Measurements from ENCODE around the gene MIAT.

Gene MIAT

DNA sequence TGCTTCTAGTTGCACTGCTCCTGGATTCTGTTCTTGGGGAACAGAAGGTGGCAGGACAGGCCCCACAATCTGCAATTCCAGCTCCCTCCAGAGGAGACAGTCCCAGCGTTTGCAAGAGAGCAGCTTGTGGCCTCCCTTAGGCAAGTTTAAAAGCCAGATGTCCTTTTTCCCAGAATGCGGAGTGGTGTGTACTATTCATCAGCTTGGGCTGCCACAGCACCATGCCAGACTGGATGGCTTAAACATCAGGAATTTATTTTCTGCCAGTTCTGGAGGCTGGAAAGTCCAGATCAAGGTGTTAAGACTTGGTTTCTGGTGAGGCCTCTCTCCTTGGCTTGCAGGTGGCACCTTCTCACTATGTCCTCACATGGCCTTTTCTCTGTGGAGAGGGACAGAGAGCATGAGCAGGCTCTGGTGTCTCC is 11.7 kb downstream of the MIAT start:
- DNase-seq (ENCODE audit: low read depth in 2 of 2): no peak

DNA sequence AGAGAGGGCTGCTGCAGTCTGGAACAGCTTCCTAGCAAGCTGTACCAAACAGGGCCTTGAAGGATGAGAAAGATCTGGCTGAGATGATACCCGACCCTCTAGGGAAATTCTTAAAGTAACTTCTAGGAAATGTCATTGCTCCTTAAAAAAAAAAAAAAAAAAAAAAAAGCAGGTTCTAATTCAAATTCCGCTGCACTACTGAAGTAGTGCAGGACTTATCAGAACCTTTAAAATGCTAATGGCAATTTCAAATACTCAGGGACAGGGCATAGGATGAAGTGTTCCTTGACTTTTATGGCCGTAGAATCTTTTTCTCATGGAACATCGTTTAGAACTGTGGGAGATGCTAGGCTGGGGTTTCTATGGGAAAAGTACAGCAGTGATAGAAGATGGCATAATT is 13.1 kb downstream of the MIAT start:
- no peak for DNase-seq (ENCODE audit: low read depth in 2 of 2)

DNA sequence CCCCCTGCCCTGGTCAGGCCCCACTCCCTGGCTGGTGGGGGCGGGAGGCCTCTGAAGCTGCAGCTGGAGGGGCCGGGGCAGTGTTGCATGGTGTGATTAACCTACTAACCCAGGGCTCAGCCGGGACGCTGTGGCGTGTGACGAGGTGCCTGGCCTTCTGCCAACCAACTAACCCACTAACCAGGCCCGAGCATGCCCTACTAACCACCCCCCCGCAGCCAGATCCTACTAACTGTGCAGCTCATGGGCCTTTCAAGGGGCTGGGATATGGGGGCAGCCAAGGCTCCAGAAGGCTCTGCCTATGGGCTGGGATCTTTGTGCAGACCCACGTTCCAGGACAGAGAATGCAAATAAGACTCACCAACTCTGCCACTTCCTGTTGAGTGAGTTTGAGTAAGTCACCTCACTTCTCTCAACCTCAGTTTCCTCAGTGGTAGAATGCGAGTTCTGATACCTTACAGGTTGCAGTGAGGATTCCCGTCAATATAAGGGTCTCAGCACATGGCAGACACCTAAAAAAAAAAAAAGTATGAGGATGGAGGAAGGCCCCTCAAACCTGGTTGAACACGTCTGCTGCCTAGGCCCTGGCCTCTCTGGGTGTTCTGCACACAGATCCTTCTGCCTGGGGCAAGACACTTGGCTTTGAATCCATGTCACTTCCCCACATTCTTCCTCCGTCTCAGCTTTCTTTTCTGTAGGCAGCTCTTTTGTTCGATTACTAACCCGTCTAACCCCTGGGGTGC is 14.1 kb downstream of the MIAT start:
- peak; percentile 43 to 47 for DNase-seq (ENCODE audit: low read depth in 2 of 2)

DNA sequence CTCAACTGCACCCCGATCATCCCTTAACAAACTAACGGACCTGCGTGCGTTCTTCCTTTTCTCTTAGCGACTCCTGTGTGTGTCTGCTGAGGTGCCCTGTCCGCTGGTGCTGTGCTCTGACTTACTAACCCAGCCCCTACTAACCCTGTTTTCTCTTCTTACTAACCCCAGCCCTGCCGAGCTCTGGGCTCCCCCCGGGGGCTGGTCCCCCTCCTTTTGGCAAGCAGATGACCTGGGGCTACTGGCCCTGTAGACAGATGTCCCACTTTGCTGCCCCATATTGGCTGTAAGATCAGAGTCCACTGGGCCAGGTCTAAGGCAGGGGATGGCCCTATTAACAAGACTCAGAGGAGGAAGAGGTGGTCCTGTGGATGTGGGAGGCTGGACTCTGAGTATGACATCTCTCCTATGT is 14.7 kb downstream of the MIAT start:
- DNase-seq (ENCODE audit: low read depth in 2 of 2): no peak

DNA sequence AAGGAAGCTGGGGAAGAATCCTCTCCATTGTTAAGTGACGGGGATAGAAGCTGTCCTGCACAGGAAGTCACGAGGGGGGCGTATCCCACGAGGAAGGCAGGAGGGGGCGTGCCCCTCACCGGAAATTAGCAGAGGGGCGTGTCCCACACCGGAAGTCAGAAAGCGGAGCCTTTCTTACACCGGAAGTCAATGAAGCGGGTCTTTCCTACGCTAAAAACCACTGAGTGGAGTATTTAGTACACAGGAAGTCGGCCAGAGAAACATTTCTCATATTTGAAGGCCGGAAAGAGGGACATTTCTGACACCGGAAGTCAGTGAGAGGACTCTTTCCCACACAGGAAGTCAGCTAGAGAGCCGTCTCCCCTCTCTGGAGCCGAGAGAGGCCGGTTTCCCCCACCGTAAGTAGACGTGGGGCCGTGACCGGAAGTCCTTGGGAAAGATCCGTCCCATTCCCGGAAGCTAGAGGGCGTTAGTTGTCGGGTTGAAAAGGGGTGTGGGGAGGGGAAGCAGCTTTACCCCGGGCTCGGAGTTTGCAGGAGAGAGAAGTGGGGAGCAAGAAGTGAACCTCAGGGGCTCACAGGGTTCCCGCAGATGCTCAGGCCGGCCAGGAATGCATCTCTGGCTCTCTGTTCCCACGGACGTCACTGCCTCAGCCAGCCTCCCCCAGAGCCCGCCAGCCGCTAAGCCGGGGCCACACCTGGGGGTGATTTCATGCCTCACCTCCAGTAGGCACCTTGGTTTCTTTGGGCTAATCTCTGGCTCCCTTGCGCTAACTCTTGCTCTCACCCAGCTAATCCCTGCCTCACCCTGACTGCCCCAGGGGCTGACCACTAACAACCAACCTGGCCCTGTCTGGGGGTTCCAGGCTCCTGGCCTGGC is 15.4 kb downstream of the MIAT start:
- peak; percentile 81 to 85 for DNase-seq (ENCODE audit: low read depth in 2 of 2)

DNA sequence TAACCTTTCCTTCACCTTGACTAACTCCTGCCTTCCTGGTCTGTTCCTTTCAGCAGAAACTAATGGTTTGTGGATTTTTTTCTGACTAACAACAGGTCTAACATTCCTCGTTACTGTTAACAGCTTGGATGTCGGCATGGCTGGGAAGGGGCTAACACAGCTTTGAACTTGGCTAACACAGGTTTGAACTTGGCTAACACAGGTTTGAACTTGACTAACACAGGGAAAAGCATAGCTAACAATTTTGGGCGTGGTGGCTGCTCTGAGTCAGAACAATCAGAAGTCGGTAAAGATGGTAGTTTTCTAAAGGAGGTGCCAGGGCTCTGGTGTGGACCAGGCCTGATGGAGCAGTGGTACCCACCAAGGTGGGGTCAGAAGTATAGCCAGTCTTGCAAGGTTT is 16.1 kb downstream of the MIAT start:
- DNase-seq (ENCODE audit: low read depth in 2 of 2): no peak

- no peak for DNase-seq (ENCODE audit: low read depth in 2 of 2)
These were observed 17.1 kb downstream of the MIAT start for GRCh38 chr22:26674211-26675190.

DNA sequence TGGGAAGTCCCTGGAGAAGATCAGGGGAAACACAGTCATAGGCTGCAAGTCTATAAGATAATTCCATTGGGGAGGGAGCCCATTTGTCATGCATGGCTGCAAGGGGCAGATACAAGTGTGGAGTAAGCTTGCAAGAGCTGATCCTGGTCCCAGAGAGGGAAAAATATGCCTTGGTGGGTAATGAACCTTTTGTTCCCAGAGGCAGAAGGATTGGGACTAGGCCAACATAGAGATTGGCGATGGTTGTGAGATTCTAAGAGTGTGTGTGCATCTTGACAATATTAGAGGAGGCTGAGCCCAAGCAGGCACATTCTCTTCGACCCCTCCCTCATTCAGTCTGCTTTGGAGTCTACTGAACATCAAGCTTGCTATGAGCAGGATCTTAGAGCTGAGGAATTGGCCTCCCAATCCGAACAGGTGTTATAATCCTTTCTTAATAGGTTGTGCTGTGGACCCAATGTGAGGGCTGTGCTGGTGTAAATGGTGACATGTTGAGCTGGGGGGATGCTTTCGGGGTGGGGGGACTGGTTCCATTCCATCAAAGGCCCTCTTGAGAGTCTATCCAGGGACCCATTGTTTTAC is 18.4 kb downstream of the MIAT start:
- no peak for DNase-seq (ENCODE audit: low read depth in 2 of 2)

DNA sequence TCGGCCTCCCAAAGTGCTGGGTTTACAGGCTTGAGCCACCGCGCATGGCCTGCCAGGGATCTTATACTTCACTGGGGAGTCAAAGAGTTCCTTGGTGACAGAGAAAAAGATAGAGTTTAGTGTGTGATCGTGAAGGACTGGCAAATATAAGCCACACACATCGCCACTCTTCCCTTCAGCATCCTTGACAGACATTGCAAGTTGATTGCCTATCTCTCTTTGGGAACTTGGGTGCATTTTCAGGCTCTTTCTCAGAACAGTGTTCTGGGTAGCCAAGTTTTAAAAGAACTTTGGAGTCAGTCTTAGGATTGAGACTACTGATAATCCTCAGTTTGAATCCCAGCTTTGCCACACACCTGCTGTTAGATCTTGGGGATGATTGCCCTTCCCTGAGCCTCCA is 19.8 kb downstream of the MIAT start:
- no peak for DNase-seq (ENCODE audit: low read depth in 2 of 2)

- peak; percentile 52 to 54 for DNase-seq (ENCODE audit: low read depth in 2 of 2)
These were observed 21.7 kb downstream of the MIAT start for GRCh38 chr22:26679003-26679629.

DNA sequence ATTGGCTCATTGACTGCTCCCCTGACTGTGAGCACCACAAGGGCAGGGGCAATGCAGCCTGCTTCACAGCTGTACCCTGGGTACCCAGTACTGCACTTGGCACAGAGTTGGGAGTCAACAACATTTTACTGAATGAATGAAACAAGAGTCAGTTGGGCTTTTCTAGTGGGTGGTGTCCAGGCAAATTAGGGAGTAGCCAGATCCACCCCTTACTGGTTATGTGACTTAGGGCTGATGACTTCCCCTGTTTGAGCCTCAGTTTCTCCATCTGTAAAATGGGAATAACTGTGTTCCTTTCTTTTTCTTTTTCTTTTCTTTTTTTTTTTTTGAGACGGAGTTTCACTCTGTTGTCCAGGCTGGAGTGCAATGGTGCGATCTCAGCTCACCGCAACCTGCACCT is 23.1 kb downstream of the MIAT start:
- no peak for DNase-seq (ENCODE audit: low read depth in 2 of 2)

GRCh38 chr22:26681395-26681821 is 24.0 kb downstream of the MIAT start:
- no peak for DNase-seq (ENCODE audit: low read depth in 2 of 2)

- DNase-seq (ENCODE audit: low read depth in 2 of 2): no peak
These were observed 26.8 kb downstream of the MIAT start for GRCh38 chr22:26684168-26684567.

DNA sequence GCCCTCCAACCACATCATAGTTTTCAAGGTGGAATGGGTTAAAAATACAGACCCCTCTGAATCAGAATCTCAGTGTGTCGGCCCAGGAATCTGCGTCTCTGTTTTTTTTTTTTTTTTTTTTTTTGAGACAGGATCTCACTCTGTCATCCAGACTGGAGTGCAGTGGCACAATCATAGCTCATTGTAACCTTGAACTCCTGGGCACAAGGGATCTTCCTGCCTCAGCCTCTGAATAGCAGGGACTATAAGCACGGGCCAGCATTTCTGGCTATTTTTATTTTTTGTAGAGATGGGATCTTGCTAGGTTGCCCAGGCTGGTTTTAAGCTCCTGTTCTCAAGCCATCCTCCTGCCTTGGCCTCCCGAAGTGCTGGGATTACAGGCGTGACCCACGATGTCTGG is 28.2 kb downstream of the MIAT start:
- DNase-seq (ENCODE audit: low read depth in 2 of 2): no peak

GRCh38 chr22:26687439-26687838 is 30.1 kb downstream of the MIAT start:
- DNase-seq (ENCODE audit: low read depth in 2 of 2): no peak

DNA sequence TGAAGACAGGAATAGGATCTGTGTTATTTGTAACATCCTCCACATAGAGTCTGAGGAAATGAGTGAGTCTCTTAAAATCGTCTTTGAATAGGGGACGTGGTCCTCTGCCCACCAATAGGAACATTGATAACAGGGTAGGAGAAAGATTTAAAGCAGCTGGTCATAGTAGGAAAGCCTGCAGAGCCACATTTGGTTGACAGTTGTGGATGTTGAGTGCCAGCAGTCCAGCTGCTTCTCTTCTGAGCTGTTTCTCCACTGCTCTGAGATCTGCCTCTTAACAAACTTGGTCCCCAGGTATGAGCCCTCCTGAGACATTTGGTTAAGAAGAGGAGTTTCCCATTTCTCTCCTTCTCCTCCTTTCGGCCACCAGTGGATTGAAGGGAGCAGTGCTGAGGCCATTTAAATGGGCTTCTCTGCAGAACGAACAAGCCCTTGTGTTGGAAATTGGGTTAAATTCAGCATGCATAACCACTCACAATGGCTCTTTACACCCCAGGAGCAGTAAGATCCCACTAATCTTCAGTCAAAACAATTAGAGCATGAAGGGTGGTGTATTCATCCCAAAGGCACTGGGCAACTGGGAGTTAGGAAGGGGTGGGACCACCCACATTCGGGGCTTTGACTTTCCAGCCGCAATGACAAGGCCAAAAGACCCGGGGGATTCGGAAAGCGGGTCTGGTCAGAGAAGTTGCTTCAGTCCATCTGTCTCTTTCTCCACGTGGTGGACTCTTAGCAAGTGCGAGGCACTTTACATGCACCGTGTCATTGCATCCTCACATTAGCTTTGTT is 32.3 kb downstream of the MIAT start:
- DNase-seq (ENCODE audit: low read depth in 2 of 2): no peak

GRCh38 chr22:26690654-26691376 is 33.4 kb downstream of the MIAT start:
- DNase-seq (ENCODE audit: low read depth in 2 of 2): no peak

DNA sequence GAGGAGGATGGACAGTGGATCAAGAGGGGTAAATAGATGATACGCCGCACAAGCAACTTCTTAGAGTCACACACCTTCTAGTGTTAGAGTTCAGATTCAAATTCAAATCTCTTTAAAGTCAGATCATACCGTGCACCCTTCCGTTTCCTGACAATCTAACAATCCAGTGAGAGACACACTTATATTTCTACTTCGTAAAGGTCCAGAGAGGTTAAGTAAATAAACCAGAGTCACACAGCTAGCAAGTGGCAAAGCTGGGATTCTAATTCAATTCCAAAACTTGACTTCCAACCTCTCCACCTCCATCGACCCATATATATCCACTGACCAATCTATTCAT is 34.0 kb downstream of the MIAT start:
- DNase-seq (ENCODE audit: low read depth in 2 of 2): no peak

DNA sequence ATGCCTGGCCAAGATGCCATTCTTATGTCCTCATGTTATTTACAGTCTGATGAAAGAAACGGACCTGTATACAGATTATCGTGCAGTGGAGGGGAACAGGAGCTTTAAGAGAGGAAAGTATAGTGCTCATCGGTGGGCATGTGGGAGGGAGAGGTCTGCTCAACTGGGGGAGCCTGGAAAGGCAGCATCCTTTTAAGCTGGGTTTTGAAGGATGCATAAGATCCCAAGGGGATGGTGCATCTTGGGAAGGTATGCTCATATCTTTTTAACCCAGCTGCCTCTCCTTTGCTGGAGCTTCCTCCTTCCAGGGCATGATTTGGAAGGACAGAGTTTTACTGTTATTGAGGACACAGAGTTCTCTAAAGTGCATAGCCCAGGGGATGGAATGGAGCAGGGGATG is 34.8 kb downstream of the MIAT start:
- DNase-seq (ENCODE audit: low read depth in 2 of 2): no peak

- no peak for DNase-seq (ENCODE audit: low read depth in 2 of 2)
These were observed 39.8 kb downstream of the MIAT start for GRCh38 chr22:26697151-26697550.

Data from stimulated activated CD4-positive, alpha-beta T cell treated with anti-CD3 and anti-CD28 coated beads, Interleukin-1b, Interleukin-23, amount 100 ng/mL, for 4 hours (primary cell).